Stromal cell of bone marrow (primary cell): ENCODE data around the gene RPS6KB2.
"Not testable (repeated sequence)": the region's sequence is repeated elsewhere in the genome, so short reads cannot be mapped to it uniquely, and the experiment has no call there.

Experiments
- DNase-seq: peaks from one replicate; pipeline ENCODE4 v3.0.0-alpha.2; 2012; ENCODE audit warnings: low read depth

Gene RPS6KB2

GRCh38 chr11:67466962-67467771 lies 38.9 kb downstream of the RPS6KB2 start:
- DNase-seq = no peak

GRCh38 chr11:67468056-67468455 lies 39.8 kb downstream of the RPS6KB2 start:
- no peak for DNase-seq

- no peak for DNase-seq
Measured at GRCh38 chr11:67468456-67468758, 40.1 kb downstream of the RPS6KB2 start.

- DNase-seq = peak; percentile 82
Measured at GRCh38 chr11:67468759-67469507, 40.6 kb downstream of the RPS6KB2 start, which contains the start of gene TMEM134. TSS of gene TMEM134 (minus strand) at chr11:67469251. CDS start at chr11:67469192, 59 bp downstream.

GRCh38 chr11:67469508-67469811 lies 41.2 kb downstream of the RPS6KB2 start:
- DNase-seq = no peak

GRCh38 chr11:67470337-67471002 lies 42.2 kb downstream of the RPS6KB2 start:
- DNase-seq = no peak

- DNase-seq = no peak
Measured at GRCh38 chr11:67472882-67473281, 44.6 kb downstream of the RPS6KB2 start.

GRCh38 chr11:67476692-67477091 lies 48.4 kb downstream of the RPS6KB2 start:
- DNase-seq = not testable (repeated sequence)

- not testable (repeated sequence) for DNase-seq
Measured at GRCh38 chr11:67477344-67478050, 49.2 kb downstream of the RPS6KB2 start.

- DNase-seq = no peak
Measured at GRCh38 chr11:67482275-67482826, 54.1 kb downstream of the RPS6KB2 start.

GRCh38 chr11:67482827-67483798 lies 54.8 kb downstream of the RPS6KB2 start, which contains the start of gene AIP:
TSS of gene AIP (plus strand) at chr11:67483026. CDS start at chr11:67483159, 133 bp downstream.
- DNase-seq = peak; percentile 97

GRCh38 chr11:67483831-67484665 lies 55.8 kb downstream of the RPS6KB2 start:
- DNase-seq = no peak

GRCh38 chr11:67484847-67485311 lies 56.6 kb downstream of the RPS6KB2 start:
- no peak for DNase-seq
